H1 (cell line): ENCODE results near the gene RAB11B. TPM values are rescaled to one million over a fixed set of nuclear protein-coding genes. Genes with fewer than 3 reads are reported as not detected.

Source experiments
- JUN ChIP-seq: IDR thresholded peaks from 2 replicates; pipeline ENCODE4 v1.6.1; 2011; ENCODE audit warnings: low read depth, mild to moderate bottlenecking, improper control_type of control experiment, low read length
- polyA plus RNA-seq, 7 experiments: library from polyadenylated mRNA; depleted of rRNA in 3 of 7; stranded (reverse) in 5 of 7; unstranded in 2 of 7; fragments of >200 nt in 5 of 7; fragments of 200-250 nt in 2 of 7; gene quantifications; 1 replicate in 5 of 7; 2 replicates in 1 of 7; 4 replicates in 1 of 7; pipeline versions ENCODE4 v1.2.1 to v1.2.3, GENCODE V29; 2011 to 2013; ENCODE audit warnings: missing spikeins in 2 of 7, mixed read lengths in 2 of 7
- total RNA-seq: library from RNA; stranded (reverse); fragmentation: NEBNext Ultra II Directional; extraction: Animal tissue kit (Norgen Biotek cat#: 25700); gene quantifications from 2 replicates; pipeline ENCODE4 v1.2.1, GENCODE V29; 2021

Gene RAB11B
- total and polyA plus RNA-seq, 2 of the 8 experiments (the other 6 are each of a cell fraction or from before 2014, with no cell fraction given) = 50.2 to 85.8 TPM

DNA sequence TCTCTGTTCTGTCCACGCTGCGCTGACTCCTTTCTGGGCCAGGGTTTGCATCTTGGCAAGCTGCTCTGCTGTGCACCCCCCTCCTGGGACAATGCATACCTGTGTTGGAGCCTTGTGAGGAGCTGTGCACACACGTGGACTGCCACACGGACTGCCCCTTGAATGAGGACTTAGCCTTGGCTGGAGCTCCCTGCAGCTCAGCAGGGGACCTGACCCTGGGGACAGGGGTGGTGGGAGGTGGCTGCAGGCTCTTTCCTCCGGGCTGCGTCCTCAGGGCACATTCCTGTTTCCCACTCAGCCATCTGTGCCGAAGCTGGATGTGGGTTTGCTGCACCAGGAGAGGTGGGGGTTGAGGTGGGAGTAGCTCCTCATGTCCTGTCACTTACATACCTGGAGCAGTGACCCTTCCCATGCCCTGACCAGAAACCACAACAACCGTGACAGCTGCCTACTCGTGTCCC, 8.2 kb downstream of the RAB11B start (continued):
- no peak for TF ChIP-seq JUN
